Bronchial epithelial cell (primary cell): ENCODE measurements around the gene CALD1. TPM values are rescaled to one million over a fixed set of nuclear protein-coding genes. Genes with fewer than 3 reads are reported as not detected.

Experiments
- DNase-seq: peaks from one replicate; pipeline ENCODE4 v3.0.0-alpha.2; 2010; ENCODE audit warnings: low read depth
- FAIRE-seq: peaks from 2 replicates; lab custom pipeline; 2011; peaks lifted over from hg19 to GRCh38; lab: Jason Lieb, UNC
- H3K27me3 ChIP-seq: 2 replicates; pipeline ENCODE4 v1.5.1; 2011; ENCODE audit warnings: low read length; ENCODE audit not compliant: control insufficient read depth, insufficient read depth
- H3K36me3 ChIP-seq: 2 replicates; pipeline ENCODE4 v1.5.1; 2011; ENCODE audit warnings: low read length; ENCODE audit not compliant: control insufficient read depth, insufficient read depth
- H3K4me3 ChIP-seq: 2 replicates; pipeline ENCODE4 v1.5.1; 2011; ENCODE audit warnings: mild to moderate bottlenecking, low read depth, low read length, control low read depth
- CTCF ChIP-seq: IDR thresholded peaks from 2 replicates; pipeline ENCODE4 v1.5.1; 2011; ENCODE audit warnings: mild to moderate bottlenecking, moderate library complexity, low read length, control low read depth, inconsistent platforms; ENCODE audit not compliant: insufficient read depth, severe bottlenecking
- total RNA-seq: library from RNA; depleted of rRNA; stranded (reverse); fragments of >200 nt; gene quantifications from 2 replicates; pipeline ENCODE4 v1.2.1, GENCODE V29; 2014

The CALD1 gene
- total RNA-seq, 1 donor from 2014 or later, result 71.3 TPM

- DNase-seq (no peak), FAIRE-seq (no peak)
- Histone ChIP-seq H3K36me3 (no peaks in the 10 kb centered on the region), H3K4me3 (no peak overlapping the region), H3K27me3 (no peaks in the 10 kb centered on the region)
- no peak for TF ChIP-seq CTCF
Observed at GRCh38 chr7:134835463-134835823, 56.0 kb downstream of the CALD1 start.

- no peaks in the 10 kb centered on the region for H3K27me3 ChIP-seq
- FAIRE-seq (peak; percentile 13), DNase-seq (no peak)
Observed at GRCh38 chr7:134836447-134836846, 57.0 kb downstream of the CALD1 start.

DNA sequence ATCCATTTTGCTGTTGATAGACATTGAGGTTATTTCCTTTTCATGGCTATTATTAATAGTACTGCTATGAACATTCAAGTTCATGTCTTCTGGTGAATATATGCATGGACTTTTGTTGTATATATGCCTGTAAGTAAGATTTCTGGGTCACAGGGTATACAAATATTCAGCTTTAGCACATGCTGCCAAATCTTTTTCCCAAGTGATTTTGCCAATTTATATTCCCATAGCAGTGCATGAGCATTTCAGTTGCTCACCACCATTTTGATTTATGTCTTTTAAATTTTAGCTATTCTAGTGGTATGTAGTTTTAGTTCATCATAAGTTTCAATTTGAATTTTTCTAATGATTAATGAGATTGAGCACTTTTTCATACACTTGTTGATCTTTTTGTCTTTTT lies 59.9 kb downstream of the CALD1 start:
- H3K4me3 ChIP-seq, result no peak overlapping the region
- peaks cover 1% of the 10 kb centered on the region for H3K36me3 ChIP-seq
- no peak for FAIRE-seq
- TF ChIP-seq CTCF, result no peak
- no peak for DNase-seq
- H3K27me3 ChIP-seq, result no peaks in the 10 kb centered on the region

More at GRCh38 chr7:134836447-134836846, 57.0 kb downstream of the CALD1 start:
- Histone ChIP-seq H3K4me3 (no peak overlapping the region), H3K36me3 (no peaks in the 10 kb centered on the region)
- TF ChIP-seq CTCF, result no peak

DNA sequence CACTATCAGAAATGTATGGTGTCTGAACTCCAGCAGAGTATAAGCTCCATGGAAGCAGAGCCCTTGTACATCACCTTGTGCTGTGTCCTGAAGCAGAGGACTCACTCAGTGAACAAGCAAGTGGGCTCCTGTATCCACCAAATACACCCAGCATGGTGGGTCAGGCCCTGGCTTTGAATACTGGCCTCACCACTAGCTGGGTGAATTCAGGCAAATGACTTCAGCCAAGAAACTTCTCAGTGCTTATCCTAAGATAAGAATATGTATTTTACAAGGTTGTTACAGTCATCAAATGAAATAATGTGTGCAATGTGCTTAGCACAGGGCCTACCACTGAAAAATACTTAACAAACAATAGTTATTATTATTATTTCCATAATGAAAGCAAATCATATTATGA lies 62.6 kb downstream of the CALD1 start:
- Histone ChIP-seq H3K36me3 (peaks cover 5% of the 10 kb centered on the region), H3K4me3 (no peak overlapping the region), H3K27me3 (no peaks in the 10 kb centered on the region)
- no peak for TF ChIP-seq CTCF
- no peak for FAIRE-seq
- DNase-seq, result no peak

GRCh38 chr7:134842886-134843430 lies 63.5 kb downstream of the CALD1 start:
- FAIRE-seq (no peak), DNase-seq (no peak)
- Histone ChIP-seq H3K27me3 (no peaks in the 10 kb centered on the region), H3K4me3 (no peak overlapping the region), H3K36me3 (peaks cover 5% of the 10 kb centered on the region)
- no peak for TF ChIP-seq CTCF

GRCh38 chr7:134844200-134844599 lies 64.8 kb downstream of the CALD1 start:
- Histone ChIP-seq H3K36me3 (peaks cover 5% of the 10 kb centered on the region), H3K4me3 (no peak overlapping the region), H3K27me3 (no peaks in the 10 kb centered on the region)
- FAIRE-seq (no peak), DNase-seq (peak; percentile 88)
- no peak for TF ChIP-seq CTCF
